GM19238 (cell line): ENCODE data around the gene CIZ1.
"Not testable (repeated sequence)": the region's sequence is repeated elsewhere in the genome, so short reads cannot be mapped to it uniquely, and the experiment has no call there.

Experiments used
- DNase-seq: peaks from one replicate; pipeline ENCODE4 v3.0.0; 2011; ENCODE audit warnings: low spot score; ENCODE audit not compliant: insufficient read length

The CIZ1 gene

GRCh38 chr9:128146591-128147120, 44.7 kb downstream of the CIZ1 start:
- no peak for DNase-seq

GRCh38 chr9:128145951-128146351, 45.4 kb downstream of the CIZ1 start:
- DNase-seq = no peak

- DNase-seq = no peak
Observed at GRCh38 chr9:128145536-128145935, 45.8 kb downstream of the CIZ1 start.

GRCh38 chr9:128144239-128145181, 46.9 kb downstream of the CIZ1 start:
- no peak for DNase-seq

DNA sequence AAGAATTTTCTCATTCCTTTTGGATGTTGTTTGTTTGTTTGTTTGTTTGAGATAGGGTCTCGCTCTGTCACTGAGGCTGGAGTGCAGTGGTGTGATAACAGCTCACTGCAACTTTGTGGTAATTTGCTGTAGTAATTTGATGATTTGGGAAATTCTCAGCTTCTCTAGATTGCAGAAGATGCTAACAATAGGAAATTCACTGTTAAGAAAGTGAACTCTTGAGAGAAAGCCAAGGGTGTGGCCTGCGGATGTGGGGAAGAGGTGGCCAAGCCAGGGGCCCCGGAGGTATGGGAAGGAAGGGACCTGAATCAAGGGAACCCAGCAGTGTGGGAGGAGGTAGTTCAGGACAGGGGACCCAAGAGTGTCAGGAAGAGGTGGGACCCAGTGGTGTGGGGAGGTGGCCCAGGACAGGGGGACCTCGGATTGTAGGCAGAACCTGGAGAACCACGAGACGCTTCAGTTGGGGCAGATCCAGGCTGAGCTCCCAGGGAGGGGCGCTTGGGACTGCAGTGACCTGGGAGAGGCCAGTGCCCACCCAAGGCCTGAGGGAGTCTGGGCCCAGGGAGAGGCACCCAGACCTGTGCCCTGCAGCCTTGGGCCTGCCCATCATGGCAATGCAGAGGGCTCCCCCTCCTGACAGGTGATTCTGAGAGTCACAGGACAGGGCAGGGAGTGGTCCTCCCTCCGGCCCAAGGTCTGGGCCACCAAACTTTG, 47.7 kb downstream of the CIZ1 start:
- DNase-seq = no peak

DNA sequence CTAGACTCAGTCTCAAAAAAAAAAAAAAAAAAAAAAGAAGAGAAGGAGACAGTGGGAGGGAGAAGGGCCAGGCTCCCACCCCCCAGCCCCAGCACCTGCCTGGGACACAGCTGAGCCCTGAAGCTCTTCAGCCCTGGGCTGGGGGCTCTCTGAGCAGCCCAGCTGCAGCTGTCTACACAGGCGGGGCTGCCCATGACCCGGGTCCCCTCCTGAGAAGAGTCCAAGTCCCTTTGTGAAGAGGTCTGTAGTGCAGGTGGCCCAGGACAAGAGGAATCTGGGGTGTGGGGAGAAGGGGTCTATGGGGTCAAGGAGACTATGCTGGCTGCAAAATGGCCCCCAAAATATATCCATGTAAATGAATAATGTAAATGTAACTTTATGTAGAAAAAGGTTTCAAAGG, 48.8 kb downstream of the CIZ1 start:
- no peak for DNase-seq

DNA sequence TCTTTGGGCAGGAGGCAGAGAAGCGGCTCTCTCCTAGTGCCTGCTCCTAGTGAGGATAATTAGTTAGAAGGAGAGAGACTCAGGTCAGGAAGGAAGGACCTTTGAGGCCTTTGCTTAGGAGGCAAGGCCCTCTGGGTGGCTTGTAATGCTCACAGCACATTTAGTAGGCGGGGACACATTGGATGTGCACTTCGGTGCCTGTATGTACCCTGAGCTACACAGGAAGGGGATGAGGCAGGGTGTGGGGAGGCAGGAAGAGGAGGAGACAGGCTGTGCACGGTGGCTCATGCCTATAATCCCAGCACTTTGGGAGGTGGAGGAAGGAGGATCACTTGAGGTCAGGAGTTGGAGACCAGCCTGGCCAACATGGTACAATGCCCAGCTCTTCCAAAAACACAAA, 49.3 kb downstream of the CIZ1 start:
- DNase-seq = no peak

DNA sequence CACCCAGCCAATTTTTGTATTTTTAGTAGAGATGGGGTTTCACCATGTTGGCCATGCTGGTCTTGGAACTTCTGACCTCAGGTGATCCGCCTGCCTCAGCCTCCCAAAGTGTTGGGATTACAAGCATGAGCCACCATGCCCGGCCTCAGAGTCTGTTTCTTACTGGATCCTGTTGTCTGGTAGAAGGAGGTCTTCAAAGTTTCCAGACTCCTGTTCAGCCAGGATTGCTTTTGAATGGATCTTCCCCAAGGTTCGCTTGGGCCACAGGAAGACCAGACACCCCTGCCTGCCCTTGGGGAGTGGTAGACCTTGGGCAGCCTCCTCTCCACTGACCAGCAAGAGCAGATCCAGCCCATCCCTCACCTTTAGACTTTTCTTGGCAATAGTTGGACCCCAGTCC, 49.8 kb downstream of the CIZ1 start:
- DNase-seq = no peak

DNA sequence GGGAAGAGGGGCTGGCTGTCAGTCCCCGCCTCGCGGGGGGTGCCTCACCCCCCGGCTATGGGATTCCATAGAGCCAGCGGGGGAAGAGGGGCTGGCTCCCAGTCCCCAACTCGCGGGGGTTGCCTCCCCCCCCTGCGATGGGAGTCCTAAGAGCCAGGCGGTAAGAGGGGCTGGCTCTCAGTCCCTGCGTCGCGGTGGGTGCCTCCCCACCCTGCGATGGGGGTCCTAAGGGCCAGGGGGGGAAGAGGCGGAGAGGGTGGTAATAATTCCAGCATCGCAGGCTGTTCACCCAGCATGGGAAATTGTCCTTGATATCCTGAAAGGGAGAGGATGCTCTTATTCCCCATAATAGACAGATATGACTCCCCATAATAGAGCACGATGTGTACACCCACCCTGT, 51.8 kb downstream of the CIZ1 start:
- no peak for DNase-seq

DNA sequence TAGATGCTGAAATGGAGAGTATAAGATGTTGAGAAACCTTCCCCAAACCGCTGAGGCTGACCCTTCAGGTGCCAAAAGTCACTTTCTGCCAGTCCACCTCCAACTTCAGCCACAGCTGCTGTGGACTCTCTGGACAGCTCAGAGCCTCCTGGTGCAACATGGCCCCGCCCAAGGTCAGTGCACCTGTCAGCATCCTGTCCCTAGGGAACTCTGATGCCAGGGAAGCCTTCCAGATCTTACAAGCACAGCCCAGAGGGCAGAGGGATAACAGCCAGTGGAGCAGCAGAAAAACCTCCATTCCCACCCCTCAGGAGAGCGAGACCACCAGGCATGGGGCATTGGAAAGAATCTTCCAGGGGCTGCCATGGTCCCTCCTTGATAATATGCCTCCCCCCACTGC, 53.4 kb downstream of the CIZ1 start:
- no peak for DNase-seq

DNA sequence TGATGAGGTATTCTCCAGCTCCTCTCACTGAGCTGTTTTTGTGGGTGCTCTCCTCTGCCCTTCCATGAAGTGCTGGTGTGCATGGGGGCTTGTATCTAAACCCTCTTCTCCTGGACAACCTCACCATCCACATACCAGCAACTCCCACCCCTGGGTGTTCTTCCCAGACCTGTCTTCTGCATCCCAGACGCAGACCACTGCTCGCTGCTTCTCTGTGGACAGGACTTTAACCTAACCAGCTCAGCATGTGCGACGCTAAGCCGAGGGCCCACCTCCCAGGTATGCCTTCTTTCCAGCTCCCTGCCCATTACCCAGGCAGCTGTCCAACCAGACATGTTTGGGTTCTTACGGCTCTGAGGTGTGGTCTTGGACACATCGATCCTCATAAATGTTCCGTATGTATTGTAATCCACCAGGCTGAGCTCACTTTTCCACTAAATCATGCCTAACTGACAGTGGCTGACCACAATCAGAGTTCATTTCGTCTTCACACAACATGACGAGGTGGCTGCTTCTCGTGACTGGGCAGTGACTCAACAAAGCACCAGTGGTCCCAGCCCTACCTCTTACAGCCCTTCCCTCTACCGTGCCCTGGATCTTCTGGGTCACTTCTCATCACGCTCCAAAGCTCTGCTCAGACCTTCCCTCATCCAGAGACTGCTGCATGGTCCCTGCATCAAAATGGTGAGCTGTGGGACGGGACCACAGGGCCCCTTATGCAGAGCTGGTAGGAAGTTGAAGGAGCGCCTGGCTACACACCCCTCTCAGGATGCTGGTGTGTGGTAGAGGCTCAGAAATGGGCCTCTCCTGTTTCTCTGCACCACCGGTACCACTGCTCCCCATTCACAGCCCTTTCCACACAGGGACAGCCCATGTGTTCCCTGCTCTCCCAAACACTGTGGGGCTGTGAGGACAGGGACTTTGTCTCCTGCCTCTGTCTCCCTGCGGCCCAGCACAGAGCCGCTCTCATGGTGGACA, 54.3 kb downstream of the CIZ1 start:
- no peak for DNase-seq

GRCh38 chr9:128135561-128135960, 55.8 kb downstream of the CIZ1 start:
- not testable (repeated sequence) for DNase-seq

GRCh38 chr9:128132139-128132538, 59.2 kb downstream of the CIZ1 start:
- not testable (repeated sequence) for DNase-seq

GRCh38 chr9:128131346-128131745, 60.0 kb downstream of the CIZ1 start:
- not testable (repeated sequence) for DNase-seq

- not testable (repeated sequence) for DNase-seq
Observed at GRCh38 chr9:128130651-128131050, 60.7 kb downstream of the CIZ1 start.

GRCh38 chr9:128129976-128130590, 61.3 kb downstream of the CIZ1 start:
- not testable (repeated sequence) for DNase-seq

DNA sequence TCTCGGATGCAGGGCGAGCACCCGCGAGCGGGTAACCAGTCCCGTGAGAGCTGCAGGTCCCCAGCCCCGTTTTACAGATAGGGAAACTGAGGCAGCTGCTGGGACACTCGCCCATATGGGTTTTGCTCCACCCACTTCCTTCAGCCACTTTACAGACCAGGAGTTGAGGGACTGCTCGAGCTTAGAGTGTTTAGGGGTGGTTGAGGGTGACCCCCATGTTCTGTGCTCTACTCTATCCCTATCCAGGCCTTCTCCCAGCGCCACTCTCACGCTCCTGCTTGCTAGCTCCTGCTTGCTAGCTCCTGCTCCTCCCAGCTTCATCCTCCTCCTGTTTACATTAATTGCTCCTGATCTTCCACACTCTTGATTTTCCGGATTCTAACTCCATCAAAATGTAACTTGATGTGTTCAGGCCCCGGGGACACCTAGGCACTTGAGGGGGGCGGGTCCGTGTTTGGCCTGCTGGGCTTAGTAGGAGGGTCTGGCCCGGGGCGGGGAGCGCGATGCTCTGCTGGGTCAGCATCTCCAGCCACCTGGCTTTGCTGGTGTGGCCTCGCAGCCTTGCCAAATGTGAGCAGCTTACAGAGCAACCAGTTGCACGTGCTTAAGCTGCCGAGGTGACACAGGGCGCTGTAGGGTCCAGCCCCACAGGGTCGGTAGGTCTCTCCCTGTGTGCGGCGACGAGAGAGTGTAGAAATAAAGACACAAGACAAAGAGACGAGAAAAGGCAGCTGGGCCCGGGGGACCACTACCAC, 62.4 kb downstream of the CIZ1 start:
- no peak for DNase-seq

- peak; percentile 71 for DNase-seq
Observed at GRCh38 chr9:128127990-128128835, 63.2 kb downstream of the CIZ1 start.

DNA sequence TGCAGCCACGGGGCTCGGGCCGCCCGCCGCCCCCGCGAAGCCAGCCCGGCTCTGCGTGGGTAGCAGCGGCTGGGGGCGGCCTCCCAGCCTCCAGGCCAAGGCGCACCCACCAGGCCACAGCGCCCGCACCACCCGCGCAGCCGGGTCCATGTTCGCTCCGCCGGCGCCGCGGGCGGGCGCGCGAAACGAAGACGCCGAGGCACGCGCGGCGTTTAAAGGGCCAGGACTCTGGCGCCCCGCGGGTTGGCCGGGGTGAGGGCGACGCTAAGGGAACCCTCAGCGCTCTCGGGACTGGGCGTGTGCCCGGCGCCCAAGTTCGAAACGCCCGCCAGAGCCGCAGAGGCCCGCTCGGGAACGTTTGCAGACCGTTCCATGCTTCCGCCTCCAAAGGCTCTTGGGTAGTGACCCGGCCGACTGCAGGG, 63.8 kb downstream of the CIZ1 start, which contains the start of gene PTGES2:
Gene PTGES2 (minus strand): TSS at position 162 of the 422 bp plus-strand sequence. CDS start 12 bp downstream, at position 150.
- DNase-seq = peak; percentile 74
